GM21825 (cell line): ENCODE data around the gene MAST1.
"Not testable (repeated sequence)": the region's sequence is repeated elsewhere in the genome, so short reads cannot be mapped to it uniquely, and the experiment has no call there.

Source experiments
- ATAC-seq: cut with Tn5 transposase; IDR thresholded peaks from one replicate; pipeline ENCODE4 v1.9.1; 2021; ENCODE audit warnings: mild to moderate bottlenecking, moderate library complexity; ENCODE audit not compliant: unreplicated experiment

MAST1 gene

DNA sequence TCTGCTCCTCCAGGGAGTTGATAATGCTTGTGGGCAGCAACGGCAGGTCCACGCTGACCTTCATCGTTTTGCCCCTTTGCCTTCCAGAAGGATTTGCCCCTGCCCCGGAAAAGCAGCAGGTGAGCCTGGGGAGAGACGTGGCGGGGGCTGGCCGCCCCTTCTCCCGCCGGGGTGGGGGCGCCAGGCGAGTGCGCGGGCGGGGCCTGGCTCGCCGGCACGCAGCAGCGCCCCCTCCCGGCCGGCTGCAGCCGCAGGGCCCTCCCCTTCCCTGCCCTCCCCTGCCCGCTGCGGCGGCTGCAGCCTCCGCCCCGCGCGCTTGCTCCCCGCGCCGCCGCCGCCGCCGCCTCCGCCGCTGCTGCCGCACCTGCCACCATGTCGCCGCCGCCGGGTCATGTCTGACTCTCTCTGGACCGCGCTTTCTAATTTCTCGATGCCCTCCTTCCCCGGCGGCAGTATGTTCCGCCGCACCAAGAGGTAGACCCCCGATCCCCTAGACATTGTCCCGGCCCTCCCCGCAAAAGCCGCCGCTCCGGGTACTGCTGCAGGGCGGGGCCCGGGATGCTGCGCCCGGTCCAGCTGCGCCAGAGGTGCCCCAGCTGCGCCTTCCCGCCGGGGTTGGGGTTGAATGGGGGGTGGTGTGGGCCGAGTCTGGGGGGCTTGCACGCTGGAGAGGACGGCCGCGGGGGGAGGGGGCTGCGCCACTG, at the start of gene MAST1:
Gene MAST1 (plus strand): TSS at position 334 of the 704 bp plus-strand sequence. CDS start 58 bp downstream, at position 392.
- no peak for ATAC-seq

GRCh38 chr19:12788682-12789097, 49.6 kb upstream of the MAST1 start:
- ATAC-seq, result no peak

GRCh38 chr19:12789098-12789903, 49.0 kb upstream of the MAST1 start:
- ATAC-seq, result no peak

DNA sequence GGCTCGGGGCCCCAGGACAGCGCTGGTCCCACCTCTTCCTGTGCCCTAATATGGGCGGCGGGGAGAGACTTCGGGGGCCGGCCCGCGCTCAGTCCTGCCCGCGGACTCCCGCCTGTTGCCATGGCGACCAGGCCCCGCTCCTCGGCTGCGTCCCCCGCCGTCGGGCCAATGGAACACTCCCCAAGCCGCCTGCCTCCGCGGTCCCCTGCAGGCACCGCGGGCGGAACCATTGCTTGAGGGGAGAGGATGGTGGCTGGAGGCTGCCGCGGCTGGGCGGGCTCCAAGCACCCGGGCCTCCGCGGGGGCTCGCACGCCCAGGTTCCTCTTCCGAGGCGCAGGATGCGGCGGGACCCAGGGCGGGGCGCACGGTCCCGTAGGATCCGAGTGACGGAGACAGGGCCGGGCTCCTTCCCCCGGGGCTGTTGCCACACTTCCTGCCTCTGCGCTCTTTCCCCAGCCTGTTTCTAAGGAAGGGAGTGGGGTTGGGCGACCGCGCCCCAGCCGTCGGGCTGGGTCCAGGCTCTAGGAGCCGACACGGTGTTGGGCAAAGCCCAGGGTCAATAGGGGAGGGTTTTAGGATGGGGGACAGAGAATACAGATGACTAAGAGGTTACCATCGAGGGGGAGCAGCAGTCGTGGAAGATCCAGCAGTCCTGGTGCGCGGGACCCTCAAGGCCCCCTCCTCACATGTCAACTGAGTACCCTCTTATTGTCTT, 48.3 kb upstream of the MAST1 start:
- peak; percentile 33 for ATAC-seq

- ATAC-seq, result no peak
Observed at GRCh38 chr19:12790628-12791344, 47.5 kb upstream of the MAST1 start.

GRCh38 chr19:12791345-12792050, 46.8 kb upstream of the MAST1 start, which contains the start of gene JUNB:
Gene JUNB (plus strand): TSS chr19:12791486. CDS start chr19:12791772, 286 bp downstream.
- ATAC-seq, result peak; percentile 26

DNA sequence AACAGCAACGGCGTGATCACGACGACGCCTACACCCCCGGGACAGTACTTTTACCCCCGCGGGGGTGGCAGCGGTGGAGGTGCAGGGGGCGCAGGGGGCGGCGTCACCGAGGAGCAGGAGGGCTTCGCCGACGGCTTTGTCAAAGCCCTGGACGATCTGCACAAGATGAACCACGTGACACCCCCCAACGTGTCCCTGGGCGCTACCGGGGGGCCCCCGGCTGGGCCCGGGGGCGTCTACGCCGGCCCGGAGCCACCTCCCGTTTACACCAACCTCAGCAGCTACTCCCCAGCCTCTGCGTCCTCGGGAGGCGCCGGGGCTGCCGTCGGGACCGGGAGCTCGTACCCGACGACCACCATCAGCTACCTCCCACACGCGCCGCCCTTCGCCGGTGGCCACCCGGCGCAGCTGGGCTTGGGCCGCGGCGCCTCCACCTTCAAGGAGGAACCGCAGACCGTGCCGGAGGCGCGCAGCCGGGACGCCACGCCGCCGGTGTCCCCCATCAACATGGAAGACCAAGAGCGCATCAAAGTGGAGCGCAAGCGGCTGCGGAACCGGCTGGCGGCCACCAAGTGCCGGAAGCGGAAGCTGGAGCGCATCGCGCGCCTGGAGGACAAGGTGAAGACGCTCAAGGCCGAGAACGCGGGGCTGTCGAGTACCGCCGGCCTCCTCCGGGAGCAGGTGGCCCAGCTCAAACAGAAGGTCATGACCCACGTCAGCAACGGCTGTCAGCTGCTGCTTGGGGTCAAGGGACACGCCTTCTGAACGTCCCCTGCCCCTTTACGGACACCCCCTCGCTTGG, 46.1 kb upstream of the MAST1 start:
- no peak for ATAC-seq

- no peak for ATAC-seq
Observed at GRCh38 chr19:12792853-12793289, 45.4 kb upstream of the MAST1 start.

GRCh38 chr19:12793290-12794195, 44.8 kb upstream of the MAST1 start:
- peak; percentile 26 for ATAC-seq

GRCh38 chr19:12794196-12794941, 43.9 kb upstream of the MAST1 start:
- no peak for ATAC-seq

GRCh38 chr19:12794971-12795381, 43.3 kb upstream of the MAST1 start:
- no peak for ATAC-seq

- no peak for ATAC-seq
Observed at GRCh38 chr19:12796146-12797071, 41.9 kb upstream of the MAST1 start.

DNA sequence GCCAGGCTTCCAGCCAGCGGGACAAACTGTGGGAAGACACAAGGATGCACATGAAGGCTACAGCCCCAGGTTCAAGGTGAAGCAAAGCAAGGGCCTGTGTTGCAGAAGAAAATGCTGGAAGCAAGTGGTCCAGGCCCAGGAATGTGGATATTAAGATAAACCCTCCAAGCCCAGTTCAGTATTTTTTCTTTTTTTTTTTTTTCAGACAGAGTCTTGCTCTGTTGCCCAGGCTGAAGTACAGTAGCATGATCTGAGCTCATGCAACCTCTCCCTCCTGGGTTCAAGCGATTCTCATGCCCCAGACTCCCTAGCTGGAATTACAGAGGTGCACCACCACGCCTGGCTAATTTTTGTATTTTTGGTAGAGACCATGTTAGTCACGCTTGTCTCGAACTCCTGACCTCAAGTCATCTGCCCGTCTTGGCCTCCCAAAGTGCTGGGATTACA, 41.2 kb upstream of the MAST1 start:
- no peak for ATAC-seq

DNA sequence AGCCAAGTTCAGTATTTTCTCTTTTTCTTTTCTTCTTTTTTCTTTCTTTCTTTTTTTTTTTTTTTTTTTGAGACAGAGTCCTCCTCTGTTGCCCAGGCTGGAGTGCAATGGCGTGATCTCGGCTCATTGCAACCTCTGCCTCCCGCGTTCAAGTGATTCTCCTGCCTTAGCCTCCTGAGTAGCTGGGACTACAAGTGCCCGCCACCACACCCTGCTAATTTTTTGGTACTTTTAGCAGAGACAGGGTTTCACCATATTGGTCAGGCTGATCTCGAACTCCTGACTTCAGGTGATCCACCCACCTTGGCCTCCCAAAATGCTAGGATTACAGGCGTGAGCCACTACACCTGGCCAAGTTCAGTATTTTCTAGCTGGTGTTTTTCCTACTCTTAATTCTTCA, 40.7 kb upstream of the MAST1 start:
- not testable (repeated sequence) for ATAC-seq

DNA sequence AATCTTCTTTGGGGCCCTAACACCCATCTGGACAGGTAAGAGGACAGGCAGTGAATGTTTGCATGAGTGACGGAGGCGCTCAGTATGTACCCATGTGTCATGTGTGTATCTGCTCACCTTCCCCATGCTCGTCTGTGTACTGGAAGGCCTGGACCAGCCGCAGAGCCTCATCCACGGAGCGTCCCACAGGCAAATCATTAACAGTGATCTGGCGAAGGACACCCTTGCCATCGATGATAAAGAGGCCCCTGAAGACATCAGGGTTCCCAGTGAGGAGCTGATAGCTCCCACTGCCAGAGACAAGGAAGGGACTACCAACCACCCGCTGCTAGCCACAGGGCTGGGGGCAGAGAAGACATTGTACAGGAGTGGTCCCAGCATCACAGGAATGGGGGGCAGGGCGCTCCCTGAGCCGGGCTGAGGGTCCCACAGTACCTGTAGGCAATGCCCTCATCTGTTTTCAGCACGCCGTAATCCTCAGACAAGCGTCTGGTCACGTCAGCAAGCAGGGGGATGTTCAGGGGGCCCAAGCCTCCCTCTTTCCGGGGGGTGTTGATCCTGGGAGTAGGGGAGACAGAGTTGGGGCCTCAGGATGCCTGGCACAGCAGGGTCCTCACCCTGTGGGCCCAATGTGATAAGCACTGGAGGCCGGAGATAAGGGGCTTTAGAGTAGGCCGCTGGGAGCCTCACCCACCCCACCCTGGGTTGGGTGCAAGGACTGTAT, 38.4 kb upstream of the MAST1 start:
- ATAC-seq, result no peak

DNA sequence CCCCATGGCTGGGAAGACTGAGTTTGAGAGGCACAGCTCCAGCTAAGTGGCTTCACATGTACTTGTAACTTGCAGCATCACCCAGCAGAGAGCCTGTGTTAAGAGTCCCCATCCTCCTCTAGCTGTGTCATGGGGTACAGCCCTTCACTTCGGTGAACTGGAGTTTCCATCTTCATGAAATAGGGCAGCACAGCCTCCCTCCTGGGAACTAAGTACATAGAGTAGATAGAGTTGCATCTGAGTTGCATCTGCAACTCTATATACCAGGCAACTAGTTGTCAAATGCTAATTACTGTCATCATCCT, 37.9 kb upstream of the MAST1 start:
- ATAC-seq, result no peak
